GM21528 (cell line): Measurements from ENCODE around the gene SLC7A1.

Experiments used
- ATAC-seq: cut with Tn5 transposase; IDR thresholded peaks from one replicate; pipeline ENCODE4 v1.9.1; 2021; ENCODE audit warnings: mild to moderate bottlenecking, moderate library complexity; ENCODE audit not compliant: unreplicated experiment, low FRiP score

Gene SLC7A1

DNA sequence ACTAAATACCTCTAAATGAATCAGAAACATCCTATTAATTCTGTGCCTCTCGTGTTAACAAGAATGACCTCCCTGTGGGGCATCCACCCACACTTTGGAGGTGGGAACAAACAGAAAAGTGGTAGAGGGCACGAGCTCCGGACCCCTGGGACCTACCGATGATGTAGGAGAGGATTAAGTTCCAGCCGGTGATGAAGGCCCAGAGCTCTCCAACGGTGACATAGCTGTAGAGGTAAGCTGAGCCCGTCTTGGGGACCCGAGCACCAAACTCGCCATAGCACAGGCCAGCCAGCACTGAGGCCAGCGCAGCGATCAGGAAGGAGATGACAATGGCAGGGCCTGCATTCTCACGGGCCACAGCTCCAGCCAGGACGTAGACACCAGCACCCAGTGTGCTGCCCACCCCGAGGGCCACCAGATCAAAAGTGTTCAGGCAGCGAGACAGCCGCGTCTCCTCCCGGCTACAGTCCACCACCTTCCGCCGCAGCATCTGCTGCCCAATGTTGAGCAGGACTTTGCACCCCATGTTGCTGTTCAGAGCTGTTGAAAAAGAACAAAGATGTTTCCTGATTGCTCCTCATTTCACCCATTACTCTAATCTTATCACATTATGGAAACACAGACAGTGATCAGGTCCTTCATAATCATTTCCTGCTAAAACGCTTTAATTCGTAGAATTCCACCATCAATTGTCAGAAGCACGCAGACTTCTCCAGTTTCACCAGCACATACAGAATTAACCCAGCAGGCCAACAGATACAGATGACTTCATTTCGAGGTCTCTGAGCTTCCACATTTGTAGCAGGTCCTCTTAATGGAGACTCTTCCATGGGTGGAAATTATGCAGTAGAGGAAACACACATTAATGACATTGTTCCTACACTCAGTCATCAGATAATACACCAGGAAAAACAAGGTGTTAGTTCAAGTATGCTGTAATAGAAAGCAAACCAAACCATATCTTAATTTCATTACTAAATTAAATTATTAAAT is 59.5 kb downstream of the SLC7A1 start:
- ATAC-seq, result no peak

DNA sequence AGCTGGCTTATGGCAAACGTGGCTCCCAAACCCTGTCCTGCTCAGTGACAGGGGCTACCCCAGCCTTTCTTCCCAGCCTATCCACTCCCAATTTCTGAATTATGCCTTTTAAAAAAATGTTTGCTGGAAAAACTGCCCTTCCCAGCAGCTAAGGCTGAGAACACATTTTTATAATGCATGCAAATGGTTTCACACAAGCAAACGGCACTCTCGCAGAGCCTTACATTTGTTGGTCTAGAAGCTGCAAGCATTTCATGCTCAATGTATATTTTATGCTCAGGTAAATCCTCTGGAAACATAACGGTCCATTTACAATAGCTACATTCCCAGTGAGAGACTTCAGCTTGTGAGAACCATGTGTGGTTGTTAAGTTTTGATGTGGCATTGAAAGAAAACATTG is 61.4 kb downstream of the SLC7A1 start:
- ATAC-seq, result no peak

DNA sequence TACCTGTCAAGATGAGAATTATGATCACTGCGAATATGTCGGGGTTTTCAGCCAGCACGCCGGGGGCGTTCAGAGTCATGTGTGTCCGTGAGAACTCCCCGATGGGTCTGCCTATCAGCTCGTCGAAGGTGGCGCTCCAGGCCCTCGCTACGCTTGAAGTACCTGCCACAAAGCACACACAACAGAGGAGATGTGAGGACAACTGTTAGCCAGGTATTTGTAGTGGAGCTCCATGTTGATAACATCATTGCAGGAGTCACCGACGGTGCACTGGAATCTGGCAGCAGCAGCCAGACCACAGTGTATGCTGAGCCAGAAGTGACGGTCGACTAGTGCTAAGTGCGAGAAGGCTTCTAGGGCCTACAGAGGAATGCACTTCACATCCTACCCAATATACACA is 62.7 kb downstream of the SLC7A1 start:
- ATAC-seq, result no peak

DNA sequence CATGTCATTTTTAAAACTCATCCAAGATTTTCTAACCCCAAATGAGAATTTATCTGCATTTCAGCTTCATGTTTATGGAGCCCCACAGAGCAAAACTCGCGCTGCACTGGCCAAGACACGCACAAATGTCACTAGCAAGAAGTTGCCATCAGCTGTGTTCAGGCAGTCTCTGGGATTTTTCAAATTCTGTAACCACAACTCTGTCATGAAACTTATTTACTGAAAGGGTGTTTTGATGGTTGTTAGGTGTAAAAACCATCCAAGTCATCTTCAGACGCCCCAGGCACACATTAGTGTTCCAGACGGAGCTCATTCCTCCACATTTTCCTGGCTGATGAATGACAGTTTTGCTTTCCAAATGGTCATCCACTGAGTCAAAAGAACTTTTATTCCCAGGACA is 63.4 kb downstream of the SLC7A1 start:
- no peak for ATAC-seq

DNA sequence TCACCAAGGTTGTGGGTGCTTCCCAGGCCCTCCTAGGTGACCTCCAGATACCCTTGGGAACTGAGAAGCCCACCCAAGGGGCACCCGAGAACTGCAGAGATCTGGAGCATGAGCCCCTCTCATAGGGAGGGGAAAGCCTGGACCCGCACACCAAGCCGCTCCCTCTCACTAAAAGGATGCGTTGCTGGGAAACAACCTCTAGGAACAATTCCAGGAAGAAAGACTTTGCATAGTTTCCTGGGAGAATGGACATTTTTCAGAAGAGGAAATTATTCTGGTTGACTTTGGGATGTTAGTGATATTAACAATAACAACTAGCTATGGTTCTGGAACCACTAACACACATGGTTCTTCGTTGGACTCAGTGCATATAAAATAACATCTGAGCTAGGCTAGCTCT is 64.6 kb downstream of the SLC7A1 start:
- no peak for ATAC-seq

DNA sequence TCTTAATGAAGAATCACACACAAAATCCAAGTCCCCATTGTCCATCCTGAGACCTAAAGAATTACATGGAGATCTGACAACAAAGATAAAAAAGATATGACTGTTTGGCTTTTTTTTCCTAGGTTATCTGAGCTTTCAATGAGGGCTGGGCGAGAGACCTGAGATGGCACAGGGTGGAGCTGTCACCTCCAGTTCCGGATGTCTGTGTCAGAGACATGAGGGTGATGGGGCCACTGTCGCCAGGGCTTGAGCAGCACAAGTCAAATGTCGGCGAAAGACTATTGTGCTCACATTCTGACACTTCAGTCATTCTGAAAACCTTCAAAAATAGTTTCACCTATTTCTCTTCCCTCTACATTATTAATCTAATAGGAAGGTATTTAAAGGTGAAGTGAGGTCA is 65.7 kb downstream of the SLC7A1 start:
- ATAC-seq, result no peak

DNA sequence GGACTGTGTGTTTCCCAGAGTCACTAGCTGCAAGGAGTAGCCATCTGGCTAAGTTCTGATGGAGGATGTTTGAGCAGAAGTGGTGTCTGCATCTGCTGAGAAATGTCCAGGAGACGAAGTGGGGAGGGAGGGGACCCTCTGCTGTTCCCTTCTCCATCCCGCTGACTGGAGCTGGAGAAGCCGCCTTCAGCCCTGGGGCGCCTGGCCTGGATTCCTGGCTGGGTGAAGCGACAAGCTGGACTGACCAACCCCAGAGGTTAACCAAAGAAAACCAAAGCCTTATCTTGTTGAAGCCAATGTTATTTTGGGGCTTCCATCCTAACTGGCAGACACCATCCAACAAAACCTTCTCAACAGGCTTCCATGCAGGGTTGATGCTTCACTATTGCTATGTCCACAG is 67.6 kb downstream of the SLC7A1 start:
- ATAC-seq, result no peak

DNA sequence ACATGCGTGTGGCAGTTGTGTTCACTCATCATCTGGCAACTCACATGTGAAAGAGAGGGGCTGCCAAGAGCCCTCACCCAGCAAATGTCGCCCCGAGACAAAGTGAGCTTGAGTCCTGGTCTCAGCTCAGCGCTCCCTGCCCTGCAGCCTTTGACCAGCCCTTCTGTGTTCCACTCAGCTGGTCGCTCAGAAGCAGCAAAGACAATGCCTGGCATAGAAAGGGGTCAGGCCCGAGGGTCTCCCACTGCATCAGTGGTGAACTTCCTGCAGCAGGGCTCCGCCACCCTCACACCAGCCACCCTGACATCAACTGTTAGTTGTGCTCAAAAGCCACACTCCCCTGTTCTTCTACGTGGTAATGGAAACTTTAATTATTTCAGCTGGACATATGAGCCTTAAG is 68.0 kb downstream of the SLC7A1 start:
- no peak for ATAC-seq

DNA sequence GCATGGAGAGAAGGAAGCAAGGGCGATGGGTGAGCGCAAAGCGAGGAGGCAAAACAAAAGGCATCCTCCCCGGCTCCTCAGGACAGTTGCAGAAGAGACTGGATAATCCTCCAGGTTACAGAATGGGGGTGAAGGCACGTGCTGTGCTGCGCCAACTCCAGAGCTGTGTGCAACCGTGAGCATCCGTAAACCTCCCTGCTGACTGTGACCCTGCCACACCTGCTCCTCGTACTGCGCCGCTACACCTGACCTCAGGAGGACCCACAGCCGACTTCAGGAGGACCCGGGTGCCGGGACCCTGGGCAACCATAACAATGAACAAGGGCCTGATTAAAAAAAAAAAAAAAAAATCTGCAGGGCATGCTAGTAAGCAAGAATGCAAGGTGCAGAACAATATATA is 68.7 kb downstream of the SLC7A1 start:
- ATAC-seq, result no peak

DNA sequence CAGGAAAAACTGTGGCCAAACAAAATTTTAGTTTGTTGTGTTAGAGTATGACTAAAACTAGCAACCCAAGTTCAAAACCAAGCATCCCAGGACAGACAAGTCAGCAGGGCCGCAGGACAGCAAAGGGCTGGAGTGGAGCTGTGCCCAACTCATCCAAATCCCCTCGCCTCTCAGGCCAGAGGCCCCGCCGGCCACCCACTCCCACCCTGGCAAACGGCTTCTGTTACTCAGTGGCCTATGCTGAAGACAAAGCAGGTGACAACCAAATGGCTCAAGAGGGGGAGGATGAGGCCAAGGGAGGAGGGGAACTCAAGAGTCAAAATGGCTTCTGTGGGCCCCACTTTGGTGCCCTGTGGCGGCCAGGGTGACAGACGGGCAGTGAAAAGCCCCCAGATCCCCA is 69.7 kb downstream of the SLC7A1 start:
- ATAC-seq, result no peak

DNA sequence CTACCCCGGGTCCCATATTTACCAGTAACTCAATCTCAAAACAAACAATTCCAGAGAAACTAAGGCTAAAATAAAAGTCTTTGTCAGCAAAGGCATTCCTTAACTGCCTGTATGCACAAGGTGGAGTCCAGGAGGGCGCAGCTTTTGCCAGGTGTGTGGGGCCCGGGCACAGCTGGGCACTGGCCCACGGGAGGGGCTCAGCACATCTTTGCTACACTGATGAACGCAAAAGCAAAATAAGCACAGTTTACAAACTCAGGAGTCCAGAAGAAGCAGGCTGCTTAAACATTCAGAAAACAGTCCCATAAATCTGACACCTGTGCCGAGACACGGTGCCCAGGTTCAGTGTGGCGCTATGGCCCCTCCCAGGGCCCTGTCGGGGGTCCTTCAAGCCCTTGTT is 70.8 kb downstream of the SLC7A1 start:
- no peak for ATAC-seq

DNA sequence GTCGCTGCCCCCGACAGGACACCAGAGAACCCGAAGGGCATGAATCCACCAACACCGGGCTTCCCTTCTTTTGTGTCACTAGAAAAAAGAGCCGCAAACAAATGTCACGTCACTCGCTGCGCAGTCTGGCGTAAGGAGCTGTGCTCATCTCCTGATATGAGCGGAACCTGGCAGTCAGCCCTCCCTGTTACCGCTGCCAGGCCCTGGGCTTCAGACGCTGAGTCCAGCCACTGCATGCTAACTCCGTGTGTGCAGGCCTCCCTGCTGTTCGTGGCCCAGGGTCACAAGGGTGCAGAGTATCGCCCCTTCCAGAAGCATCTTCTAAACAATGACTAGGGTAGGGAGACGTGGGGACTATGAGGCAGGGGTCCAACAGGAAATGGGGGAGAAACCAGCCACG is 71.3 kb downstream of the SLC7A1 start:
- no peak for ATAC-seq

DNA sequence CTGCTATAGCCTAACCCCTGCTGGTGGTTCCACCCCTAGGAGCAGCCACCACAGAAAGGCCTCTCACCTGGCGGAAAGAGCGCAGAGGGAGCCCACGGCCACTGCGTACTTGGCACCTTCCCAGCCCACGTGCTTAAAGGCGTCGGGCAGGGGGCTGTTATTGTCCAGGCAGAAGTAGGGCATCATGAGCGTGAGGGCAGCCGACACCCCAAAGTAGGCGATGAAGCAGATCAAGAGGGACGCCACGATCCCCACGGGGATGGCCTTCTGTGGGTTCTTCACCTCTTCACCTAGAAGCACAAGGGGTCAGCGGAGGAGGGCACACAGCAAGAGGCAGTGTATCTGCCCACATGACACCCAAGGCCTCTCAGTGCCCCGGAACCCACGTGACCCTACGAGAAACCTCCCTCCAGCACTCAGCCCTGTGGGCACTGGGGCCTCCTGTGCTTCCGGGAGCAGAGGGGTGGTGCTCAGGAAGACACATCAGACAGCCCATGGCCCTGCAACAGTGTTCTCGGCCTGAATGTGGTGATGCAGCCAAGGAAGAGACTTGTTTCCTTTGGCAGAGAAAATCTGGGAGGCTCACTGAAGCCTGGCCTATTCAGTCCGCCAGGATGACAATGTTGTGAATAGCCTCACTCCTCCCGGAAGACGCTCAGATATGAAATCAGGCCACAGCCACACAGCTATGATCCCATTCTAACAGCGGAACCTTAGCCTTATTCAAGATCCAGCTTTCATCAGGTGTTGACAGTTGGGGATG is 72.1 kb downstream of the SLC7A1 start:
- no peak for ATAC-seq

DNA sequence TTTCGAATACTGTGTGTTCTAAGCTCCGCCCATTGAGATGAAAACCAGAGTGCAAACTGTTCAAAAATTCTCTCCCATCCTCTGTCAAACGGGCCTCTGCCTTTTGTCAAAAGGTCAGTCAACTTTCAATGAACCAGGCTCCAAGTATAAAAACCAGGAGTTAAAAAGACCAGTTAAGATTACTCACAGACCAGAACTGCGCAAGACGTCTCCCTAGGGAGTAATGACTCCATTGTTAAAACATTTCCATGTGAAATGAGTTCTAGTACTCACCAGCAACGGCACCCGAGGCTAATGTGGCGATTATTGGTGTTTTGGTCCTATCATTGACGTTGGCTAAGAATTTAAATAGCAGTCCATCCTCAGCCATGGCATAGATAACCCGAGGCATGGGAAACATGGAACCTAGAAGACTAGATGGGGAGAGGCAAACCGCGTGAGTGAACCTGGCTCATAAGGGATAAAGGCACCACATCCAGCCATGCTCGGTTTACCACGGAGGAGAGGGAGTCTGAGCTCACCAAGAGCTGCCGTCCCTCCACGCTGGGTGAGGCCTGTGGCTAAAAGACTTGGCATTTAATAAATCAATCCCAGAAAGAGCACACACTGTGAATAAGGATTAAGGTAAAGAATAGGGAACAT is 73.3 kb downstream of the SLC7A1 start:
- no peak for ATAC-seq

DNA sequence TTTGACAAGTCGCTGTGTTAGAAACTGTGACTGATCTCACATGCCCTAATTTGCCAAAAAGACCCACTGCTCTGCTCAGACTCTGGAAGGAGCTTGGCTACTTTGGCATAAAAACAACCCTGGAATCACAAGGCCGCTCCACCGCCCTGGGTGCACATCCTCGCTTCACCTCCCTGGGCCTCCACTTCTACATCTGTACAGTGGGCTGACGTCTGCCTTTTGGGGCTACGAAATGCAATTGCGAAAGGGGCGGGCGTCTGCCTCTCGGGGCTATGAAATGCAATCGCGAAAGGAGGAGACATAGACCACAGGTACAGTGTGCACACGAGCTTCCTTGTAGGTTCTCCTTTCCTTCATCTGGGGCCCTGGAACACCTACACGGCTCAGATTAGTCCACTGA is 74.2 kb downstream of the SLC7A1 start:
- ATAC-seq, result no peak

DNA sequence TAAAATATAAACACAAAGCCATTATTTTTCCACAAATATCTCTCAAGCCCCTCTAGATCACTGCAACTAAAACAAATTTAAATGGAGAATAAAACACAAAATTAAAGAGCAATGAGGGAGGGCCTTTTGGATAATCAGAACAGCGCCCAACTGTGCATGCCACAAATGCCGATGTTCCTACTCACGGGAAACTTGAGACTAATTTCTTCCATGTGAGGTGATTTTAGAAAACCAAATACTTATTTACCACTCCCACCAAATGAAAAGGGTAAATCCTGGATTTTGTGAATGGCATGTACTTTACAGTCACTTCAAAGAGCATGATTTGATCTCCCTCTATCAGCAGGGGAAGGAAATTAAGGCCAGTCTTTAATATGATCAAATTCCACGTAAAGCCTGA is 74.8 kb downstream of the SLC7A1 start:
- ATAC-seq, result no peak

DNA sequence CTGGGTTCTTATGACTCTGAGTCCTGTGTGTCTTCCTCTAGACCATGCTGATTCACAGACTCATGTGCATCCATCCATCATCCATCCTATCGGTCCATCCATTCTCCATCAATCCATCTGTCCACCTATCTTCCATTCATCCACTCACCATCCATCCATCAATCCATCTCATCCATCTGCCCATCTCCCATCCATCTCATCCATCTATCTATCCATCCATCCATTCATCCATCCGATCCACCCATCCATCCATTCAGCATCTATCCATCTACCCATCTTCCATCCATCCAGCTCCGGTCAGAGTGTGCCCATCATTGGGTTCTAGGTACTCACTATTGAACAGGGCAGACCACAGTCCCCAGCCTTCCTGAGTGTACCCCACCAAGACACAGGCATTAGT is 75.6 kb downstream of the SLC7A1 start:
- no peak for ATAC-seq

DNA sequence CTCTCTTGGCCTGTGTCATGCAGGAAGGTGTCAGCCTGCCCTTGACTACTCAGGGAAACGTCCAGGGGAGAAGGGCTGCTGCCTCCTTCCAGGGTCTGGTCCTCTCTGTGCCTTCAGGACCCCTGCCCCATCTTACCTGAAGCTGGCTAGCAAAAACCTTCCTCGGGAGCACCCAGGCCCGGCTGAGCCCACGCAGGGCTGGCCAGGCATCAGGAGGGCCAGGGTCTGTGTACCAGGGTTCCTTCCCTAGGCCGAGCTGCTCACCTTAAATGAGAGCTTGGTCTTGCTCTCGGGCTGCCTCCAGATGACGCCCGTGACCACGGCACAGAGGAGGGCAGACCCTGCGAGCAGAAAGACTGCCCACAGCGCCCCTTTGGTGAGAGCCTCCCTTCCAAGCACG is 78.6 kb downstream of the SLC7A1 start:
- no peak for ATAC-seq

DNA sequence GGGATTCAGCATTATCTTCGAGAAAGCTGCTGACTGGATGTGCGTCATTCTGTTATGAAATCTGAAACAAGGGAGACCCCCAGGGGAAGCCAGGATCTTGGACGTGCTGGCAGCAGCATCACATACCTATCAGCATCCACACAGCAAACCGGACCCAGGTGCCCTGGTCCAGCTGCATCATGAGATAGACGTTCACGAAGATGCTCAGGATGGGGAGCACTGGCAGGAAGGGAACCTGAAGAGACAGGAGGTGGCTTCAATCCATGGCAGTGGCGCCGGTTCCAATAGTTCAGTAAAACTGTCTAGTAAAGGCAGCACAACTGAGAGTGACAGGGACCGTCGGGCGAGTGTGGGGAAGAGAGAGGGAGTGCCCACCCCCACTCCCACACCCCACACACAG is 79.5 kb downstream of the SLC7A1 start:
- no peak for ATAC-seq

DNA sequence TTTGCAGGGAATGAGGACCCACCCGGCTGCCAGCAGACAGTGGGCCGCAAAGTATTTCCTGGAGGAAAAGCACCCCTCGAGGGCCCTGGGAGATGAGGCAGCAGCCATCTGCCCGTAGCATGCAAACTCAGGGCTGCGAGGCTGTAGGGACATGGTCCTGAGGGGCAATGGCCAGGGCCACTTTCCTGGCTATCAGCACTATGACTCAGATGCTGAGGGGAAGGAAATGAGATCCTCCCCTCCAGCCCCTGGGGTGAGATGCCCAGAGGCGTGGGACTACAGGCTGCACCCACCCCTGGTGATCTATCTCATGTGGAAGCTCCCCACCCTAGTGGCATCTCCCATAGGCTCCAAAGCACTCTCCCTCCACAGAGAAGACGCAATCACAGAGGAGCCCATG is 80.1 kb downstream of the SLC7A1 start:
- ATAC-seq, result no peak

DNA sequence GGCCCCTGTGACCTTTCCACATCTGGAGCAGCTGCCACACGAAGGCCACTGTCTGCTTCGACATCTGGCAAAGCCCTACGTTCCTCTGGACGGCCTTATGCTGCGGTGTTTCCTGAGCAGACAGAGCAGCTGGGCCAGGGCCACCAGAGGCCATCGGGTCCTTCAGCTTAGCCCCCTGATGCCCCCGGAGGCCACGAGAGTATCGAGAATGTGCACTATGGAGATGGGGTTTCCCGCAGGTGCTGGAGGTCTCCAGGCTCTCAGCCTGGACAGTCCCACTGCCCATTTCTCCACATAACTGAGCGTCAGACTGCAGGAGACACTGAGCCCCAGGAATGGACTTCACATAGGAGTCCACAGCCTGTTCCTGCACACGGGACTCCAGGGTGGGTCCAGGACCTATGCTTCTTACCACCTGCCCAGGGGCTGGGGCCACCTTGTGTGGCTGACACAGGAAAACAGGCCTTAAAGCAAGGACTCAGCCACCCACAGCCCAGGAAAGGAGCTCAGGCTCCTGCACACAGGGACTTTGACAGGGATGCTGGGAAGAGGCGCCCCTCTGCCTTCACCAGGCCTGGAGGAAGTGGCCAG is 80.7 kb downstream of the SLC7A1 start:
- no peak for ATAC-seq
